Non-pigmented ciliary epithelial cell (primary cell): ENCODE measurements around the gene KIF14.
"Not testable (repeated sequence)": the region's sequence is repeated elsewhere in the genome, so short reads cannot be mapped to it uniquely, and the experiment has no call there.

Experiments
- DNase-seq: peaks from one replicate; pipeline ENCODE4 v3.0.0-alpha.2; 2010; ENCODE audit warnings: low read depth

KIF14 gene

DNA sequence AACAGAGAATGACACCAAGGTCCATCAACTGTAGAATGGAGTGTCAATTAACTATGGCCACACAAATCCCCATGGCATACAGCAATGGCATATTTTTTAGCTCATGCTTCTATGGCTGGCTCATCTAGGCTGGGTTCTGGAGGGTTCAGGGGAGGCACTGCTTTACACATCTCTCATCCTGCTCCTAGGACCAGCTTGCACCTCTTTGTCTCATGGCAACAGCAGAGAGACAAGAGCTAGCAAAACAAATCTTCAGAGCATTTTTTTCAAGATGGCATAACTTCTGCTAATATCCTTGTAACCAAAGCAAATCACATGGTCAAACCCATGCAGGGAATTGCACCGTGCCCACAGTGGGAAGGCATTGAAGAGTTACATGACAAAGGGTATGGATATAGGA lies 82.4 kb downstream of the KIF14 start:
- DNase-seq: no peak

DNA sequence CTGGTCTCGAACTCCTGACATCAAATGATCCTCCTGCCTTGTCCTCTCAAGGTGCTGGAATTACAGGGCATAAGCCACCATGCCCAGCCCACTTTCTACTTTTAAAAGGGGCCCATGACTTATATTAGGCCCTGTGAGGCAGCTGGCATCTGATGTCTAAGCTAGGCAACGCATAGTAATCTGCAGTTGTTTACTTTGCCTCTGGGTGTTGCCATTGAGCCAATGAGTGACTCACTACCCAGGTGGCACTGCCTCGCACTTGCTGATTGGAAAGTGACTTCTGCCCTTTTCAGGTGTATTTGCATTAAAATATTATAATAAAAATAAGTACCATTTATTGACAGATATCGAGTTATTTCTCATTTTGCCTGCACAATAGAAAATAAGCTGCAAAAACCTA lies 84.9 kb downstream of the KIF14 start:
- DNase-seq: no peak

DNA sequence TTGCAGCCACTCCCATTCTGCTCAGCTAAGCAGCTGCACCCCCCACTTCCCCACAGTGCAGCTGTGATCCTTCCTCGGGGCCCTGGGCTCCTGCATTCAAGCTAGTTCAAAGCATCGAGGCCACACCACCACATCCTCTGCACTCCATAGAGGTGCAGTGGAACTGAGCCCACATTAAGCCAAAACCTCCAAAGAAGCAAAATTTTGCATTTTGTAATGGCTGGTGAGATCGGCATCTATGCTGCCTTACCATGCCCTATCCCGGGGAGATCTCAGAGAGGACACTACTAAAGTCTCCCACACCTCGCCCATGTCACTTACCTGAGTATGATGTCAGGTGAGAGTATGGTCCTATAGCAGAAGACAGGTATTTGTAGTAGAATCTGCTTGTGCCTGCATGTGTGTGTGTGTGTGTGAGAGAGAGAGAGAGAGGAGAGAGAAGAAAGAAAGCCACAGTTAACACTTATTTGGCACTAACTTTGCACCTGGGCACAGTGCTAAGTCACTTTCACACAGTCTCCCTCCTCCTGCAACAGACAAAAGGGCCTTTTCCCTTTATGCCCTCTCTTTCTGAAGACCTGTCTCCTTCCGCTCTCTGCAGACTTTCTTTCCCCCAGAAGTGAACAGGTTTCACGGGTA lies 89.8 kb downstream of the KIF14 start:
- DNase-seq: no peak

DNA sequence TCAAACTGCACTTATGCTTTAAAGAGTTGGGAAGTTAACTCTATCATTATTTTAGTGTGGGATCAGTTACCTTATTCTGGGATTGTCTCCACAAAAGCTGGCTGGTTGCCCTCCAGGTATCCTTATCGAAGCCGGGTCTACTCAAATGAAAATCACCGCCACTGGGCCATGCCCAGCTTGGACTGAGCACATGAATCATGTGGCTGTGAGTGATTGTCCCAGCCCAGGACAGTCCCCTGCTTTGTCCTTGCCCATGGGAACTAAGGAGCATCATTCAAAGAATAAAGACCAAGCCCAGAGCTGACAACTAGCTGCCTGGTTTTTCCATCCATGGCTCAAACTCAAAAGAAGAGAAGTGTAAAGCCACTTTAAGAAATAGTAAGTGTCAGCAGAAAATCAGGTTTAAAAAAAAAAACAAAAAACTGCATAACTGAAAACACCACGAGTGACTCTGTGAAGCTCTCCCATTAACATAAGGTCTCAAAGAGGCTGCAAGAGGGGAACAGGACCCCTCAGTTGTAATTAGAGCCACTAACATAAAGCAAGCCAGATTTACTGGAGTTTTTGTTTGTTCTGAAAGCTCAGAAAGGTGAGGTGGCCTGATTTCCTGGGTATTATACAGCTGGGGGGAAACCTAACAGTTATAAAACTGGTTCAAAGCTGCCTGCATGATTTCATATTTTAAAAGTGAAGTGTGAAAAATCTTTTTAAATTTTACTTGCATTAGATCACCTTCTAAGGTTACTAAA lies 91.5 kb downstream of the KIF14 start:
- no peak for DNase-seq

DNA sequence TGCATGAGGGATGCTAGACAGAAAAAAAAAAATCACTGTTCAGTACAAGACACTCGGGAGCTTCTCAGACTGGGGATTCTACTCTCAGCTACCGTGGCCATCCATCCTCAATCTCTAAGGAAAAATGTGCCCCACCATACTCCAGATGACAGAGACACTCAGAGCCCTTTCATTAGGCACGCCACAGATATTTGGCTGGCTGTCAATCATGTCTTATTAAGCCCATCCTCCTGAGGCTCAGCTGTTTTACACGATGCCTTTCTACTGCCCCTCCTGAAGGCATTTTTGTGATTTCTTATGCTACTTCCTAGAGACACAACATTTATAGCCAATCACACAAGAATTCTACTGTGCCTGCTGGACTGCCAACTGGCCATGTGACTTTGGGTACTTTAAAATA lies 92.9 kb downstream of the KIF14 start:
- DNase-seq: no peak

DNA sequence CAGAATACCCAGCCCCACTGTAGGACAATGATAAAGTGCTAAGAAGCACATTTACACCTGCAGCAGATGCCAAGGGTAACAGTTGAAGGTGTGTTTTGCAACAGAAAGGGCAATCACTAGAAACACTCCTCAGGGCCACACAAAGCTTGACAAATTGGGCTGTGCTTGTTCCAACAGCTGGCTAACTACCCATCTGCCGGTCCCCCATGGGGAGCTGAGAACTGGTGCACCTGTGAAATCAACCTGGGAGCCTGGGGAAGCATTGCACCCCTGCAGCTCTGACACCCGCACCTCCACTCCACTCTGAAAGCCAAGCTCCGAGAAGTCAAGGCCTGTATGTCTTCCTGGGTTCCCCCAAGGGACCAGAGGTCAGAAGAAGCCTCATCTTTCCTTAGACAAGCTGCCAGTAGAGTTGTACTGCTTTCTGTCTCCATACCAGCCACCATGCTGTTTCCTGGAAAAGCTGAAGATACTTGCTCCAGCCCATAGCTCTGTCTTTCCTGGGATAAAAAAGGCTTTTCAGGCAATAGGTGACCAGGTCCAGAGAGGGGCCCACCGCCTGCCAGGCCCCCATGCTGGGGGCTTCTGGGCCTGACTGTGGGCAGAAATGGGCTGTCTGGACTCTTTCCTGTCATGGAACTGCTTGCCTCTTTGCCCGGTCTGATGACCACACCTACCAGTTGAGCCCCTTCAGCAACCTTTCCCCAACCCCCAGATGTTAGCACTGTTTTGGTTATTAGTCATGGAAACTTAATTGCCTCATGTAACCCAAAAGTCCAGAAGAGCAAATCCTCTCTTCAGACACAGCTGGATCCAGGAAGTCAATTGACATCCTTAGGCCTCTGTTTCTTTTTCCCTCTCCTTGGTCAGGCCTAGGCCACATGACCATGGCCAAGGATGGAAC lies 93.6 kb downstream of the KIF14 start:
- no peak for DNase-seq

DNA sequence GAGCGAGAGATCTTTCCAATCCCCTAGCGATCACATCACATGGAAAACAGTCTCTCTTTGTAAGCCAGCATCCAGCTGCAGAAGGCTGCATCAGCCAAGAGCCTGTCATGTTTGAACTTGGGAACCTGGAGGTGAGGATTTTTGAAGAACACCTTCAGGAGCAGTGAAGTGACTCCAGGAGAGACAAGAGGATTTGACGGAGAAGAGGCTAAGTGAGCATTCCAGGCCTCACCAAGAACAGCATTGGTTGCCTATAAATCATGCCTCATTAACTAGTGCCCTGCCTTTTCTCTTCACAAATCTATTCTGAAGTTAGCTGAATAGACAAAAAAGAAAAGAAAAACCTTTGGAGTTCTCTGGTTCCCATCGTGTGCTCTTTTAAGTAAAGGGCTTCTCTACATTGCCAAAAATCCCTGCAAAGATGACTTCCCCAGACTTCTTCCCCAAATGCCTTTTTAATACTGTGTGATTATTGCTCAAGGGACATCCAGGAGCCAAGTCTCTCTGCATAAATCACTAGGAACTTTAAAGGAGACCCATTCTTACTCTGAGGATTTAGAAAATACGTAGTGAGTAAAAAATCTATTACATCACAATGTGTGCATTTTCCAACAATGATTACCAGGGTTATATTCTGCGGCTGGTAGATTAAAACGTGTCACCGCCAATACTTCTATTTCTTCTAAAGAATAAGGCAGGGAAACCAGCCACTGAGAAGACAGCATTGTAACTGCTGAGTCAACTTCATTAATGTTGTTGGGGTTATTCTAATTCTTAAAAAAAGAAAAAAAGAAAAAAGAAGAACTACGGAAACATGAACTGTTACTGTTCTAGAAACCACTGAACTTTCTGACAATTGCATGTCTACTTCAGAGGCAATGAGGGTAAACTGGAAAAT lies 95.2 kb downstream of the KIF14 start:
- DNase-seq: no peak

DNA sequence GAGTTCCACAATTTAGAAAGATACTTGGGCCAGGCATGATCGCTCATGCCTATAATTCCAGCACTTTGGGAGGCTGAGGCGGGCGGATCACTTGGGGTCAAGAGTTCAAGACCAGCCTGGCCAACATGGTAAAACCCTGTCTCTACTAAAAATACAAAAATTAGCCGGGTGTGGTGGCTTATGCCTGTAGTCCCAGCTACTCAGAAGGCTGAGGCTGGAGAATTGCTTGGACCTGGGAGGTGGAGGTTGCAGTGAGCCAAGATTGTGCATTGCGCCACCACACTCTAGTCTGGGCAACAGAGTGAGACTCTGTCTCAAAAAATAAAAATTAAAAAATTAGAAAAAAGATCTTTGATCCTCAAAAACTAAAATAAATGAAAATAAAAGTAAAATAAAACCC lies 96.0 kb downstream of the KIF14 start:
- DNase-seq: not testable (repeated sequence)

DNA sequence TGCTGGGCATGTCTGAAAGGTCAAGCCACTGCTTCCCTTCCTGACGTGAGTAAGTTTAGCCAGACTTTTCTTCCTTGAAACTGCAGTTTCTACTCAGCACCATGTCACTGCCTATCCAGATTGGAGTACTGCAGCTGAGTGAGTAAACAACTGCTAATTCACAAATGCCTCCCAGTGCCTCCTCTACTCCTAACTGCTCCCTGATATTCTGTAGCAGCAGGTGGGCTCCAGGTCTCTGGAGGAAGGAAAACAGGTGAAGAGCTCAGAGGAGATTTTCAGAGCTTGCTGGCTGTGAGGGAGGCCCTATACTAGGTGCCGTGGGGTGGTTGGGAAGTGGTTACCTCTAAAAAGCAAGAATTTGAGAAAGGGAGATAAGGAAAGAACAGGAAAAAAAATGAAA lies 96.5 kb downstream of the KIF14 start:
- DNase-seq: no peak

DNA sequence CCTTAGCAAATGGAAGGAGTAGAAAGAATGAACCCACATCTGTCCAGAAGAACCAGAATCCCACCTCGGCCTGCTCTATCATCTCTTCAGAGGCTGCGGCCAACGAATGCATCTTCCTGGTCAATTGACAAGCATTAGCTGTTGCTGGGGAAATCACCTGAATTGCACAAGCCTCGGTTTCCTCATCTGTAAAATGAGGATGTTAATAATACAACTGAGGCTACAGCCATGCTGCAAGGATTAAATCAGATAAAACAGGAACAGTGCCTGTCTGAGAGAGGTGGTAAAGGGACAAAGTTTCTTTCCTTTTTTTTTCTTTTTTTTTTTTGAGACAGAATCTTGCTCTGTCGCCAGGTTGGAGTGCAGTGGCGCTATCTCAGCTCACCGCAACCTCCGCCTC lies 99.8 kb downstream of the KIF14 start:
- no peak for DNase-seq

DNA sequence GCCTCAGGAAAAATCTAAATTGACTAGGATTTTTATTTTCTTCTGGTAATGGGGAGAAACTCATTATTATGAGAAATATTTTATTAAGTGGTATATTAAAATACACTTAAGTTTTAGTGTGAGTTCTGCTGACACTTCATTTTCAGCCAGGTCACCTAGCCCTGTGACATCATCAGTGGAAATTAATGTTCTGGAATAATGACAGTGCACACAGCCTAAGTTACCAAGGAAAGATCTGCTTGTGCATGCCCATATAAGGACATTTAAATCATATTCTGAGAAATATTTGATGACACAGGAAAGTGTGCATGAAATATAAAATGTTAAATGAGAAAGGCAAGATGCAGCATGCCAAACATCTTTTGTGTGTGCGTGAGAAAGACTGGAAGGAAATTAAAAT lies 102.0 kb downstream of the KIF14 start:
- no peak for DNase-seq

DNA sequence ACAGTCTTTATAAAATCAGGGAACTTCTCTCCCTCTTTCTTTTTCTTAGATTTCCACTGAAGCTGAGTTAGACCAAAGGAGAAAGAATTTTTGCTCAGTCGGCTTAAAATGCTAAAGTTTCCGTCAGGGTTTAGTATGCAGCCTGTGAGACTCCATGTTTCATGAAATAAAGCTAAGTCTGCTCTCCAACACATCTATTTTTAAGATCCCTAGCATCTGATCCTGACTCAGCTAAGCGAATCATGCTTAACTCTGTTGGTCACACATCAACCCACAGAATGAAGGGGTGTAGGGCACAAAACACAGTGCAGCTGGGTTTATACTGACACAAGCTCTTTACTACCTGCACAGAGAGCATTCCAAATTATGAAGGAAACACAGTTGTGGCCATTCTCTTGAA lies 108.4 kb downstream of the KIF14 start:
- no peak for DNase-seq

DNA sequence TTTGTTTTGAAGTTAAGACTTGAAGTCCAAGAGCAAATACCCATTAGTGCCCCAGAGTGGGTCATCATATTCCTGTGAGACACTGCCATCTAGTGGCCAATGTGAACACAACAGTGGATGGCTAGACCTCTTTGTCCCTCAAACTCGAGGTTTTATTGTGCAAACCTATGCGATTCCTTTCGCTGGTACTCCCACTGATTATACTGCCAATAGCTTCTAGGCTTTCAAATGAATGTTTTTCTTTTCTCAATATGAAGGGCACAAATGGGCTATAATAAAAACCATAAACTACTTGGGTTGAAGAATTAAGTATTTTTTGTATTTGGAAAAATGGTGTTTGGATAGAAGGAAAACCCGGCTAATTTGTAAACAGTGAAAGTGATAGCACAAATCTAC lies 110.3 kb downstream of the KIF14 start:
- DNase-seq: peak; percentile 52

DNA sequence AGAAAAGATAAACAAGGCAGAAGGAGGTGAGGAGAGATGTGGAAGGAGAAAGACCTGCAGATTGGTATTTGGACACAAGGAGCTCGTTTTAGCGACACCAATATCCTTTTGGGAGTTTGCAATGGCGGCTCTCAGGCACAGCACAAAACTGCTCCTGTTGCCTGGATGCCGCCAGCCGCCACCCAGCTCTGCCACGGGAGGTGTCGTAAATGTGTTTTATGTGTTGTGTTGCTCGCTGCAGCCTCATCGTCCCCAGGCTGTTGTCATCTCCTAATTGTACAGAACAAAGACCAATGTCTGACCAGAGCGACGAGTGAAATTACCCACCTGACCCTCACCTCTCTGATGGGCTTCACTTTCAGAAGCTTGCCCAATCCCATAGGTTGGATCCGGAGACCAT lies 114.1 kb downstream of the KIF14 start:
- DNase-seq: no peak

DNA sequence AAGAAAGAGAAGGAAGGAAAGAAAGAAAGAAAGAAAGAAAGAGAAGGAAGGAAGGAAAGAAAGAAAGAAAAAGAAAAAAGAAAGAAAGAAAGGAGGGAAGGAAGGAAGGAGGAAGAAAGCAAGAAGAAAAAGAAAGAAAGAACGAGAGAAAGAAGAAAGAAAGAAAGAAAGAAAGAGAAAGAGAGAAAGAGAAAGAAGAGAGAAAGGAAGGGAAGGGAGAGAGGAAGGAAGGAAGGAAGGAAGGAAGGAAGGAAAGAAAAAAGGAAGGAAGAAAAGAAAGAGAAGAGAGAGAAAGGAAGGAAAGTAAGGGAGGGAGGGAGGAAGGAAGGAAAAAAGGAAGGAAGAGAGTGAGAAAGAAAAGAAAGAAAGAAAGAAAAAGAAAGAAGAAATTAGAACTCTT lies 115.3 kb downstream of the KIF14 start:
- no peak for DNase-seq
